ENCODE results near the gene GATB.

The GATB gene

GRCh38 chr4:151694961-151695720 is 65.7 kb downstream of the GATB start:
- no peak for DNase-seq (ENCODE audit: low read depth)

- DNase-seq (ENCODE audit: low read depth): no peak
These were observed 67.8 kb downstream of the GATB start for GRCh38 chr4:151692821-151693673.

- DNase-seq (ENCODE audit: low read depth): no peak
These were observed 68.4 kb downstream of the GATB start for GRCh38 chr4:151692443-151692782.

GRCh38 chr4:151691639-151692442 is 69.0 kb downstream of the GATB start:
- DNase-seq (ENCODE audit: low read depth): peak; percentile 29

GRCh38 chr4:151690876-151691275 is 69.9 kb downstream of the GATB start:
- DNase-seq (ENCODE audit: low read depth): peak; percentile 76

GRCh38 chr4:151690164-151690870 is 70.5 kb downstream of the GATB start:
- peak; percentile 36 for DNase-seq (ENCODE audit: low read depth)

GRCh38 chr4:151689211-151689991 is 71.4 kb downstream of the GATB start:
- no peak for DNase-seq (ENCODE audit: low read depth)

GRCh38 chr4:151688785-151689043 is 72.1 kb downstream of the GATB start:
- no peak for DNase-seq (ENCODE audit: low read depth)

- DNase-seq (ENCODE audit: low read depth): no peak
These were observed 72.6 kb downstream of the GATB start for GRCh38 chr4:151688003-151688784.

- no peak for DNase-seq (ENCODE audit: low read depth)
These were observed 73.7 kb downstream of the GATB start for GRCh38 chr4:151687021-151687640.

- no peak for DNase-seq (ENCODE audit: low read depth)
These were observed 75.5 kb downstream of the GATB start for GRCh38 chr4:151685303-151685702.

GRCh38 chr4:151681085-151681484 is 79.7 kb downstream of the GATB start:
- no peak for DNase-seq (ENCODE audit: low read depth)

- no peak for DNase-seq (ENCODE audit: low read depth)
These were observed 81.6 kb downstream of the GATB start for GRCh38 chr4:151679231-151679630.

GRCh38 chr4:151678048-151678872 is 82.5 kb downstream of the GATB start:
- DNase-seq (ENCODE audit: low read depth): no peak

- DNase-seq (ENCODE audit: low read depth): no peak
These were observed 83.6 kb downstream of the GATB start for GRCh38 chr4:151677193-151677592.

GRCh38 chr4:151676301-151676700 is 84.5 kb downstream of the GATB start:
- DNase-seq (ENCODE audit: low read depth): peak; percentile 19

- no peak for DNase-seq (ENCODE audit: low read depth)
These were observed 85.3 kb downstream of the GATB start for GRCh38 chr4:151675411-151675971.

GRCh38 chr4:151674804-151675391 is 85.9 kb downstream of the GATB start:
- DNase-seq (ENCODE audit: low read depth): no peak
